Head of caudate nucleus (tissue), 42 donors: ENCODE results near the gene KCNAB1.
A peak's percentile ranks its signal among the peaks of the same experiment; 100 is the strongest.
"Not testable (repeated sequence)": the region's sequence is repeated elsewhere in the genome, so short reads cannot be mapped to it uniquely, and the experiment has no call there.

Experiments used
- DNase-seq, 42 donors: peaks; one replicate each; pipeline versions ENCODE4 v3.0.0 to v3.0.0-alpha.2; 2020 to 2021; ENCODE audit warnings: mixed read lengths in 7 of 42
- intact Hi-C: fragments of 100-400 bp; cut with DNase I; formaldehyde crosslinking; loops from one replicate; pipeline ENCODE4 v1.15.0; 2022

KCNAB1 gene

GRCh38 chr3:156246961-156247725 lies 126.8 kb downstream of the KCNAB1 start:
- DNase-seq, result peak in 3 of 42 donors; percentile 6 to 11 (median 8)
- intact Hi-C loops, result no loop called here

- DNase-seq, result no peak
- intact Hi-C loops, result no loop called here
Measured at GRCh38 chr3:156250550-156250949, 130.2 kb downstream of the KCNAB1 start.

GRCh38 chr3:156251424-156251823 lies 131.0 kb downstream of the KCNAB1 start:
- no peak for DNase-seq
- intact Hi-C loops, result no loop called here

- intact Hi-C loops, result no loop called here
- no peak for DNase-seq
Measured at GRCh38 chr3:156252656-156253055, 132.3 kb downstream of the KCNAB1 start.

GRCh38 chr3:156253150-156253549 lies 132.8 kb downstream of the KCNAB1 start:
- intact Hi-C loops, result no loop called here
- no peak for DNase-seq

GRCh38 chr3:156256256-156256655 lies 135.9 kb downstream of the KCNAB1 start:
- intact Hi-C loops, result no loop called here
- DNase-seq, result no peak

- no peak for DNase-seq
- intact Hi-C loops, result no loop called here
Measured at GRCh38 chr3:156256945-156257344, 136.6 kb downstream of the KCNAB1 start.

- intact Hi-C loops, result no loop called here
- DNase-seq, result no peak
Measured at GRCh38 chr3:156258301-156258700, 137.9 kb downstream of the KCNAB1 start.

- no peak for DNase-seq
- intact Hi-C loops, result no loop called here
Measured at GRCh38 chr3:156259896-156260295, 139.5 kb downstream of the KCNAB1 start.

GRCh38 chr3:156260331-156260730 lies 140.0 kb downstream of the KCNAB1 start:
- DNase-seq, result peak in 9 of 42 donors; percentile 13 to 70 (median 41)
- intact Hi-C loops, result no loop called here

GRCh38 chr3:156264771-156265170 lies 144.4 kb downstream of the KCNAB1 start:
- intact Hi-C loops, result no loop called here
- DNase-seq, result no peak

GRCh38 chr3:156271508-156271907 lies 151.1 kb downstream of the KCNAB1 start:
- intact Hi-C loops, result no loop called here
- no peak for DNase-seq

- no peak for DNase-seq
- intact Hi-C loops, result no loop called here
Measured at GRCh38 chr3:156271995-156272719, 151.8 kb downstream of the KCNAB1 start.

GRCh38 chr3:156273111-156273694 lies 152.8 kb downstream of the KCNAB1 start:
- peak in 11 of 42 donors; percentile 13 to 60 (median 29) for DNase-seq
- intact Hi-C loops, result no loop called here

- intact Hi-C loops, result no loop called here
- DNase-seq, result no peak
Measured at GRCh38 chr3:156274791-156275190, 154.4 kb downstream of the KCNAB1 start.

GRCh38 chr3:156284637-156285036 lies 164.3 kb downstream of the KCNAB1 start:
- DNase-seq, intact Hi-C loops: not testable (repeated sequence)

- DNase-seq, result no peak
- intact Hi-C loops, result no loop called here
Measured at GRCh38 chr3:156285626-156286025, 165.2 kb downstream of the KCNAB1 start.

- intact Hi-C loops, result no loop called here
Measured at GRCh38 chr3:156290924-156291271, 170.5 kb downstream of the KCNAB1 start.

GRCh38 chr3:156291272-156292123 lies 171.1 kb downstream of the KCNAB1 start:
- DNase-seq, result peak in 39 of 42 donors; percentile 15 to 73 (median 45)
- intact Hi-C loops, result no loop called here

More at GRCh38 chr3:156290924-156291271, 170.5 kb downstream of the KCNAB1 start:
- DNase-seq, result peak in 39 of 42 donors; percentile 14 to 86 (median 58)
